GM19025 (cell line): Measurements from ENCODE around the gene ST6GALNAC3.
"Not testable (repeated sequence)": the region's sequence is repeated elsewhere in the genome, so short reads cannot be mapped to it uniquely, and the experiment has no call there.

ENCODE experiments used
- ATAC-seq: cut with Tn5 transposase; IDR thresholded peaks from one replicate; pipeline ENCODE4 v1.9.1; 2021; ENCODE audit warnings: mild to moderate bottlenecking, low read depth, moderate library complexity; ENCODE audit not compliant: unreplicated experiment

The ST6GALNAC3 gene

GRCh38 chr1:76103034-76103433 is 28.5 kb downstream of the ST6GALNAC3 start:
- no peak for ATAC-seq

DNA sequence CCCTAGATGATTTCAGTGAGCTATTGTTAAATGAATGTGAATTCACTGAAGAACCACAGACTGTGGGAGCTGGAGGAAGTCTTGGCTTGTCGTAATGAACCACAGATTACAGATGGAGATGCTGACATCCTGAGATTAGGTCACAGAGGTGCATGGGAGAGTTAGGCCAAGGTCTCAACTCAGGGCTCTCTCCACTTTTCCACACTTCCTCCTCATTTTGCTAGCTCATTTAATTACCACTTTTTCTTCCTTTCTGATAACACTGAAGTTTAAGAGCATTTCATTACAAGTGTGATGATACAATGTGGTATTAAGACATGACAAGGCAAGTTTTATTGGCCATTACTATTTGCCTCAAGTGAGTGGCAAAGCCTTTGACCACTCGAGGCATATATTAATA is 30.8 kb downstream of the ST6GALNAC3 start:
- ATAC-seq = no peak

GRCh38 chr1:76106251-76106650 is 31.7 kb downstream of the ST6GALNAC3 start:
- no peak for ATAC-seq

DNA sequence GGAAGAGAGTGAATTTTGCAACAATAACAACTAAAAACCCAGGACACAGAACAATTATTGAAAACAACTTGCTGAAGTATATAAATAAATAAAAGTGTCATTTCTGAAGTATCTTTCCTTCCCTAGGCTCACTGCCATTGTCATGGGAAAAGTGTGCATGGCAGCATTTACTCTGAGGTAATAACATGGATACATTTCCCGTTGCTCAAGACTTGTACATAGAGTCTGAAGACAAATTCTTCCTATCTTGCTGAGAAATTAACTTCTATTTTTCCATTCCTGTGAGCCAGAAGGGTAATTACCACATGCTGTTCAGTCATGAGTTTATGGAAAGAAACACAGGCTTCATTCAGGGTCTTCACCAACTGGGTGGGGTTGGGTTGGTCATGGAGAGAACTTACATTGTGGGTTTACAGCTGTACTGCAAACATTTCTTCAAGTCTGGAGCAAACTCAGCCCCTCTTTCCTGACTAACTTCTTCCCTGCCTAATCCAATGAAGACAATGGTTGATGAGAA is 32.2 kb downstream of the ST6GALNAC3 start:
- ATAC-seq = no peak

- no peak for ATAC-seq
Observed at GRCh38 chr1:76109404-76109803, 34.9 kb downstream of the ST6GALNAC3 start.

DNA sequence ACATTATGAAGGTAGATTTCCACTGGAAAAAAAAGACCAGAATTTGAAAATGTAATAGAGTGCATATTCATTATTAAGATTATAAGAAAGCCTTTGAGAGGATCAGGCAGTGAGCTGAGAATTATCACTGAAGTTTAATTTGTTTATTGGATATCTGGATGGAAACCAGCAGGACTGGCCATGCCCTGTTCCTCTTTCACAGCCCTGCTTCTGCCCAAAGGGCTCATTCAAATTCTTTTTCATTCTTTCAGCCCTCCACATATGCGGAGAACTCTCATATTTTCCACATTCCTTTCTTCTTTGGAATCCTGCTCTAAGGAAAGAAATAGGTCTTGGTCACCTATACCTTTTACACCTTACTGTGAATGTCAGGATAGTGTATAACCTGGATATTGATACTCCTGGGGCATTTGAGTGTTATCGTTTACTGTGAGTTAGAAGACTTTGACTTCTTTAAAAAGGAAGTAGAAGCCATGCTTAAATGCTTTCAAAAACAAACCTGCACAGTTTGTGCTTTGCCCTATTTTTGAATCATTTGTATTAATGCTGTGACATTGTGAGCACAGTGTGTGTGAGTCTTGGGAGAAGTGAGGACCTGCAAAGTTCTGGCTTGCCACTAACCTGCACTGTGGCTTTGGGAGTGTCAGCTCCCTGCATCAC is 35.5 kb downstream of the ST6GALNAC3 start:
- no peak for ATAC-seq

- ATAC-seq = no peak
Observed at GRCh38 chr1:76110666-76111065, 36.1 kb downstream of the ST6GALNAC3 start.

DNA sequence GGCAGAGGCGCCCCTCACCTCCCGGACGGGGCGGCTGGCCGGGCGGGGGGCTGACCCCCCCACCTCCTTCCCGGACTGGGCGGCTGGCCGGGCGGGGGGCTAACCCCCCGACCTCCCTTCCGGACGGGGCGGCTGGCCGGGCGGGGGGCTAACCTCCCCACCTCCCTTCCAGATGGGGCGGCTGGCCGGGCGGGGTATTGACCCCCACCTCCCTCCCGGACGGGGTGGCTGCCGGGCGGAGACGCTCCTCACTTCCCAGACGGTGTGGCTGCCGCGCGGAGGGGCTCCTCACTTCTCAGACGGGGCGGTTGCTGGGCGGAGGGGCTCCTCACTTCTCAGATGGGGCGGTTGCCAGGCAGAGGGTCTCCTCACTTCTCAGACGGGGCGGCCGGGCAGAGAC is 37.8 kb downstream of the ST6GALNAC3 start:
- not testable (repeated sequence) for ATAC-seq

GRCh38 chr1:76113446-76113845 is 38.9 kb downstream of the ST6GALNAC3 start:
- ATAC-seq = no peak

GRCh38 chr1:76115171-76115570 is 40.6 kb downstream of the ST6GALNAC3 start:
- ATAC-seq = no peak

GRCh38 chr1:76121850-76122249 is 47.3 kb downstream of the ST6GALNAC3 start:
- ATAC-seq = no peak

DNA sequence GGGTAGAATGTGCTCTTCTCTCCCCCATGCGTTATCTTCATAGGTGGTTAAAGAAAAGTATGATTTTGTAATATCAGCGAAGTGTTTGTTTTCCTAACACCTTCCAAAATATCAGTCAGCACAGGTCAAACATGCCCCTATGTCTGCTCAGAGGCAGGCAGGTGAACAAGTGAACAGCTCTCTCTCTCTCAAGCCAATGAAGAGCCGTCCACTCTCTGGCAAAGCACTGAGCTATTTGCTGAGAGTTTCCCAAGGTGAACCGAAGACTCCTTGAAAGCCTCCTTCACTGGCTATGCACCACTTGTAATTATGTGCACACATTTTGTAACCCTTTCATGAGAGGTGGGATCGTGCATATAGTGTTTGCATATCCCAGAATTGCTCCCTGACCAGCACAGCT is 47.7 kb downstream of the ST6GALNAC3 start:
- ATAC-seq = no peak

DNA sequence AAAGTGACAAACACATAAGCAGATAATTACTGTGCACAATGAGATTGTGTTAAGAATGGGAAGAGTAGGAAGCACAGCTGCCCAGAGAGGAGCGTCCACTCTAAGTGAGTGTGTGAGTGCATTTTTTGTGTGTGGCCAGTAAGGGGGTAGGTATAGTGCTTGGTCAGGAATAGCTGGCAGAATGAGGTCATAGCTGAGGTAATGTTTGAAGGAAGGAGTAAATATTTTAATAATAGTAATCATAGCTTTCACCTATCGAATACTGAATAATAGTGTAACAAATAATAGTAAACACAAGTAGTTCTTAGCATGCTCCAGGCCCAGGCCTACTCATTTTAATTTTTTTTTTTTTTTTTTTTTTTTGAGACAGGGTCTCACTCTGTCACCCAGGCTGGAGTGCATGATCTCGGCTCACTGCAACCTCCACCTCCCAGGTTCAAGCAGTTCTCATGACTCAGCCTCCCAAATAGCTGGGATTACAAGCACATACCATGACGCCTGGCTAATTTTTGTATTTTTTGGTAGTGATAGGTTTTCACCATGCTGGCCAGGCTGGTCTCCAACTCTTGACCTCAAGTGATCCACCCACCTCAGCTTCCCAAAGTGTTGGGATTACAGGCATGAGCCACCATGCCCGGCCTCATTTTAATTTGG is 49.0 kb downstream of the ST6GALNAC3 start:
- ATAC-seq = not testable (repeated sequence)

DNA sequence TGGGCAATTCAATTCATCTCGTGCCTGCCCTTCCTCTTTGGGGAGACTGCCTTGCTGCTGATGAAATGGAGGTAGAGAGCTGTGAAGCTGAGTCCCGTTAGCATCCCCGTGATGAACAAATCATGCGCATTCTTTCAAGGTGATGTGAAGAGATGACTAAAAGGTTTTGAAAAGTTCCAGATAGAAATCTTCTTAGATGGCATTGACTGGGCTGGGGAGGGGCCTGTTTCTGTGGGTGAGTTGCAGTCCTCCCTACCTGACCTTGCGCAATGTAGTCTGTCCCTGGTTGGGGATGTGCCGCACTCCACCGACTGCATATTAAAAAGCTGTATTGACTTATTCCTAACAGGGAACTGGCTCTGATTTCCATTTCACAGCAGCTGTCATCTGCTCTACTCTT is 49.6 kb downstream of the ST6GALNAC3 start:
- ATAC-seq = no peak

GRCh38 chr1:76125473-76126219 is 51.1 kb downstream of the ST6GALNAC3 start:
- no peak for ATAC-seq

DNA sequence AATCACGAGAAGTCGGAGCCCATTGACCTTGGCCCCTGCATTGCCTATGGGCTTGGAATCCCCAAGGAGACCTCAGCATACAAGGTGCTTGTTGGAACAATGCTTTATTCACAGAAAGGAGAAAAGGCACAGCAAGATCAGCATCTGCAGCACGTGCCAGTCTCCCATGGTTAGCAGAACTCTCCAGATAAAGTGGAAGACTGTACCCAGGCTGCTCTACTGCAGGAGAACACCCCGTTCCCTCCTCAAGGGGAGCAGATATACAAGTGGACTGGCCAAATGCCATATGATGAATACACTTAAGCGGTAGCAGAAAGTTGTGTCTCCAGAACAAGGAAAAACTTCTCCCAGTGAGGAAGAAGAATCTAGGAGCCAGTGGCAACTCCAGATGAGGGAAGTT is 53.5 kb downstream of the ST6GALNAC3 start:
- ATAC-seq = no peak

GRCh38 chr1:76129731-76130130 is 55.2 kb downstream of the ST6GALNAC3 start:
- no peak for ATAC-seq

GRCh38 chr1:76130992-76131391 is 56.4 kb downstream of the ST6GALNAC3 start:
- ATAC-seq = no peak

- no peak for ATAC-seq
Observed at GRCh38 chr1:76133977-76134376, 59.4 kb downstream of the ST6GALNAC3 start.

DNA sequence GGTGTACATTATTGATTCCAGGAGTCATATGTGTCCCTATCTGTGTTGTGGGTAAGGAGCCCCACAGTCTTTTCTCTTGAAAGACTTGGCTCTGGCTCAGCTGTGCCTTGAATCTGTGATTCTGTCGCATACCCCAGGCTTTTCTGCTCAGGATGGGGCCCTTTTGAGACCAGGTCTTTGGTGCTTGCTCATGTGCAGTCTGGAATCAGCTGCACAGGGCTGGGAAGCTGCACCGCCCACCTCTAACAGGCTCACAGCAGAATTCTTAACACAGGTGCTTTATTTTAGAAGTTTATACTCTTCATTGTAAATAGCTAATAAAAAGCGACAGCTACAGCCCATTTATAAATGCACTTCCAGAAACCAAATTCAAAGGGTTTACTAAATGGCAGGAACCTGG is 61.3 kb downstream of the ST6GALNAC3 start:
- ATAC-seq = no peak

GRCh38 chr1:76136894-76137293 is 62.3 kb downstream of the ST6GALNAC3 start:
- ATAC-seq = no peak
